Gastroesophageal sphincter (tissue), 3 donors: ENCODE results near the gene UNC13B.
"Not testable (repeated sequence)": the region's sequence is repeated elsewhere in the genome, so short reads cannot be mapped to it uniquely, and the experiment has no call there.

ENCODE experiments used
- CTCF ChIP-seq, 4 experiments: fragments of 200-600 bp in 2 of 4; fragments of 450-650 bp in 2 of 4; sonication (generic) in 1 of 4; IDR thresholded peaks; one replicate each; pipeline ENCODE4 v1.5.1; 2017 to 2019; ENCODE audit warnings: antibody characterized with exemption in 4 of 4, mild to moderate bottlenecking in 2 of 4, moderate library complexity in 2 of 4
- POLR2AphosphoS5 ChIP-seq: sonication (generic); formaldehyde crosslinking; IDR thresholded peaks from one replicate; pipeline ENCODE4 v1.6.1; 2017; ENCODE audit warnings: antibody characterized with exemption

GRCh38 chr9:35182996-35183754 lies 21.4 kb downstream of the UNC13B start:
- TF ChIP-seq CTCF (IDR thresholded peaks at IDR 0.05); POLR2AphosphoS5: not testable (repeated sequence)
